HepG2 (cell line): Measurements from ENCODE around the gene CNOT2. TPM values are rescaled to one million over a fixed set of nuclear protein-coding genes. Genes with fewer than 3 reads are reported as not detected.

ENCODE experiments used
- ATAC-seq: fragments of 200-7000 bp; cut with Tn5 transposase; 3 replicates; pipeline ENCODE4 v1.9.1; 2020; ENCODE audit warnings: mild to moderate bottlenecking, moderate library complexity
- Bru-seq: library from RNA; stranded (reverse); fragments of 400-500 nt; gene quantifications from one replicate; lab custom pipeline; 2021; lab: Mats Ljungman, UMichigan
- BruChase-seq, 2 experiments: library from RNA; stranded (reverse); fragments of 400-500 nt; gene quantifications; one replicate each; lab custom pipeline; 2021; lab: Mats Ljungman, UMichigan
- BruUV-seq: library from RNA; stranded (reverse); fragments of 400-500 nt; replicated peaks from 2 replicates; lab custom pipeline; 2021; lab: Mats Ljungman, UMichigan
- CTCF ChIA-PET: fragments of 300-600 bp; formaldehyde crosslinking; extraction: SDS; loops from one replicate; lab custom pipeline; 2021; ENCODE audit warnings: low total read pairs, inconsistent platforms, low intra/inter-chr PET ratio; lab: Yijun Ruan, JAX
- POLR2A ChIA-PET: fragments of 350-600 bp; sonication (Branson Sonifier 250); formaldehyde crosslinking; loops from one replicate; lab custom pipeline; 2020; ENCODE audit warnings: antibody characterized with exemption, inconsistent platforms; lab: Yijun Ruan, JAX
- DNase-seq: peaks from one replicate; pipeline ENCODE4 v3.0.0-alpha.2; 2015; ENCODE audit warnings: low spot score
- FAIRE-seq: peaks from 3 replicates; lab custom pipeline; 2011; peaks lifted over from hg19 to GRCh38; lab: Jason Lieb, UNC
- H2AFZ ChIP-seq: one replicate; pipeline ENCODE4 v1.6.1; 2011; ENCODE audit warnings: low read length, inconsistent platforms
- H3K27ac ChIP-seq: fragments of 300-600 bp; 3 replicates; pipeline ENCODE4 v1.8.0; 2011; ENCODE audit warnings: mixed run types, mild to moderate bottlenecking, mixed read lengths, low read length, inconsistent platforms; ENCODE audit not compliant: insufficient read depth; ENCODE audit errors: extremely low read length
- H3K27me3 ChIP-seq, 2 experiments: fragments of 200-600 bp in 1 of 2; 2 replicates in 1 of 2; 3 replicates in 1 of 2; pipeline versions ENCODE4 v1.6.0 to v1.8.0; 2011; ENCODE audit warnings: low read length in 2 of 2, mild to moderate bottlenecking in 2 of 2, moderate library complexity in 2 of 2, inconsistent platforms in 1 of 2; ENCODE audit not compliant: insufficient read depth in 2 of 2, control insufficient read depth in 1 of 2
- H3K36me3 ChIP-seq, 2 experiments: fragments of 200-600 bp in 1 of 2; replicated peaks in 1 of 2; 2 replicates in 1 of 2; 3 replicates in 1 of 2; pipeline versions ENCODE4 v1.5.1 to v1.8.0; 2011; ENCODE audit warnings: low read length in 2 of 2, inconsistent platforms in 1 of 2; ENCODE audit not compliant: insufficient read depth in 2 of 2, control insufficient read depth in 1 of 2
- H3K4me1 ChIP-seq: 2 replicates; pipeline ENCODE4 v1.5.1; 2012; ENCODE audit warnings: low read length, inconsistent platforms; ENCODE audit not compliant: insufficient read depth
- H3K4me2 ChIP-seq: 2 replicates; pipeline ENCODE4 v1.6.0; 2011; ENCODE audit warnings: low read depth, low read length, inconsistent platforms
- H3K4me3 ChIP-seq, 3 experiments: fragments of 200-600 bp in 1 of 3; sonication (generic), shearing (Covaris generic) in 1 of 3; replicated peaks in 1 of 3; 2 replicates each; pipeline ENCODE4 v1.5.1; 2011 to 2016; ENCODE audit warnings: low read length in 3 of 3, inconsistent platforms in 2 of 3, low read depth in 2 of 3, mild to moderate bottlenecking in 2 of 3, control low read depth in 1 of 3, mixed read lengths in 1 of 3; ENCODE audit not compliant: insufficient read depth in 1 of 3
- H3K79me2 ChIP-seq: one replicate; pipeline ENCODE4 v1.6.1; 2011; ENCODE audit warnings: low read length, inconsistent platforms; ENCODE audit not compliant: insufficient read depth
- H3K9ac ChIP-seq: 2 replicates; pipeline ENCODE4 v1.6.0; 2011; ENCODE audit warnings: mild to moderate bottlenecking, low read depth, low read length, inconsistent platforms; ENCODE audit not compliant: insufficient read depth
- H3K9me3 ChIP-seq: 2 replicates; pipeline ENCODE4 v1.5.1; 2012; ENCODE audit warnings: mild to moderate bottlenecking, low read length
- H4K20me1 ChIP-seq: 2 replicates; pipeline ENCODE4 v1.6.0; 2011; ENCODE audit warnings: inconsistent platforms, mild to moderate bottlenecking, low read length, moderate library complexity; ENCODE audit not compliant: insufficient read depth
- BATF2 ChIP-seq: sonication (generic); formaldehyde crosslinking; IDR thresholded peaks from 2 replicates; pipeline ENCODE4 v1.8.0; 2022; ENCODE audit warnings: mild to moderate bottlenecking, missing genetic modification reagents, moderate library complexity
- DBP ChIP-seq: sonication (generic); formaldehyde crosslinking; IDR thresholded peaks from 2 replicates; pipeline ENCODE4 v1.4.0; 2020; ENCODE audit warnings: missing genetic modification reagents; ENCODE audit errors: not compliant biosample characterization
- KDM1A ChIP-seq: IDR thresholded peaks from 2 replicates; pipeline ENCODE4 v1.6.1; 2016; ENCODE audit warnings: missing compliant biosample characterization
- MIXL1 ChIP-seq: IDR thresholded peaks from 2 replicates; pipeline ENCODE4 v1.6.1; 2016
- PCBP1 ChIP-seq: fragments of 200-400 bp; formaldehyde crosslinking; IDR thresholded peaks from 2 replicates; pipeline ENCODE4 v1.6.1; 2017; ENCODE audit warnings: mild to moderate bottlenecking, low read depth, low read length, borderline replicate concordance
- SNRNP70 ChIP-seq: fragments of 200-400 bp; formaldehyde crosslinking; IDR thresholded peaks from 2 replicates; pipeline ENCODE4 v1.6.1; 2017; ENCODE audit warnings: mild to moderate bottlenecking, low read depth, low read length, moderate library complexity
- SP1 ChIP-seq, 2 experiments: fragments of 450-650 bp in 1 of 2; sonication (generic) in 1 of 2; formaldehyde crosslinking in 1 of 2; IDR thresholded peaks; 2 replicates each; pipeline versions ENCODE4 v1.4.0 to v1.6.1; 2016 to 2020; ENCODE audit warnings: missing genetic modification reagents in 1 of 2
- SP5 ChIP-seq: IDR thresholded peaks from 2 replicates; pipeline ENCODE4 v1.6.1; 2016; ENCODE audit warnings: low read depth, borderline replicate concordance
- ZBTB14 ChIP-seq: sonication (generic); formaldehyde crosslinking; IDR thresholded peaks from 2 replicates; pipeline ENCODE4 v1.4.0; 2020; ENCODE audit warnings: missing genetic modification reagents
- ZNF17 ChIP-seq: sonication (generic); formaldehyde crosslinking; IDR thresholded peaks from 2 replicates; pipeline ENCODE4 v1.5.0; 2020; ENCODE audit warnings: mild to moderate bottlenecking, missing genetic modification reagents
- ZNF530 ChIP-seq: sonication (generic); formaldehyde crosslinking; IDR thresholded peaks from 2 replicates; pipeline ENCODE4 v1.5.0; 2020; ENCODE audit warnings: low read depth, mild to moderate bottlenecking, missing genetic modification reagents
- ZNF547 ChIP-seq: sonication (generic); formaldehyde crosslinking; IDR thresholded peaks from 2 replicates; pipeline ENCODE4 v1.5.1; 2020; ENCODE audit warnings: mild to moderate bottlenecking, missing genetic modification reagents
- ZNF552 ChIP-seq: sonication (generic); formaldehyde crosslinking; IDR thresholded peaks from 2 replicates; pipeline ENCODE4 v1.9.0; 2022; ENCODE audit warnings: missing genetic modification reagents, mild to moderate bottlenecking, borderline replicate concordance
- WGBS: methylation state at CpG from one replicate; pipeline ENCODE4 v1.1.6; 2017; ENCODE audit warnings: low lambda C conversion rate; 5-methylcytosine and 5-hydroxymethylcytosine counted together
- in situ Hi-C: cut with HindIII; loops from 2 replicates; pipeline ENCODE4 v1.10.0; 2017; ENCODE audit warnings: low pct_unique_long_range_greater_than_20kb; ENCODE audit not compliant: extremely low pct_ligation_motif_present
- intact Hi-C: fragments of 100-400 bp; cut with micrococcal nuclease; formaldehyde crosslinking; loops from one replicate; pipeline ENCODE4 v1.10.0; 2022; ENCODE audit not compliant: unreplicated experiment
- long read RNA-seq, 2 experiments: library from RNA in 1 of 2; library from polyadenylated mRNA in 1 of 2; stranded (forward) in 1 of 2; unstranded in 1 of 2; transcript quantifications; one replicate each; pipeline ENCODE4 v2.0.0, GENCODE V29; 2019 to 2022
- polyA minus RNA-seq, 3 experiments: library from RNA; depleted of rRNA, polyadenylated mRNA; stranded (reverse); fragments of >200 nt; gene quantifications; 2 replicates each; pipeline ENCODE4 v1.2.3, GENCODE V29; 2011; ENCODE audit warnings: low replicate concordance in 1 of 3
- polyA plus RNA-seq, 8 experiments: library from polyadenylated mRNA; depleted of rRNA in 3 of 8; stranded (reverse) in 7 of 8; unstranded in 1 of 8; fragments of >200 nt; fragmentation: Illumina TruSeq in 4 of 8; extraction: Trizol in 4 of 8; gene quantifications; 2 replicates each; pipeline versions ENCODE4 v1.2.1 to v1.2.3, GENCODE V29; 2011 to 2016; ENCODE audit warnings: low read depth in 4 of 8, missing spikeins in 1 of 8, mixed read lengths in 1 of 8; ENCODE audit not compliant: insufficient read depth in 1 of 8
- total RNA-seq, 5 experiments: library from RNA; depleted of rRNA; stranded (reverse); fragments of >200 nt; fragmentation: Illumina TruSeq; extraction: Trizol; gene quantifications; 2 replicates each; pipeline ENCODE4 v1.2.3, GENCODE V29; 2016; ENCODE audit warnings: low read depth in 1 of 5

Gene CNOT2
- total RNA-seq (2016; rRNA removed; fragmentation: Illumina TruSeq; extraction: Trizol): 76.6 and 82.7 TPM in 2 replicates
- total RNA-seq (2016; cell fraction: cytosol; rRNA removed; fragmentation: Illumina TruSeq; extraction: Trizol; ENCODE audit: low read depth): 68.2 and 72.3 TPM in 2 replicates
- total RNA-seq (2016; cell fraction: insoluble cytoplasmic fraction; rRNA removed; fragmentation: Illumina TruSeq; extraction: Trizol): 73.9 and 86.8 TPM in 2 replicates
- total RNA-seq (2016; cell fraction: membrane; rRNA removed; fragmentation: Illumina TruSeq; extraction: Trizol): 53.9 and 58.2 TPM in 2 replicates
- total RNA-seq (2016; cell fraction: nucleus; rRNA removed; fragmentation: Illumina TruSeq; extraction: Trizol): 158 and 184 TPM in 2 replicates
- polyA plus RNA-seq (2011; rRNA removed): 51.3 and 54.5 TPM in 2 replicates
- 34.0 and 55.3 TPM in 2 replicates for polyA plus RNA-seq (2011; cell fraction: cytosol; rRNA removed)
- 73.3 and 75.6 TPM in 2 replicates for polyA plus RNA-seq (2011; cell fraction: nucleus; rRNA removed)
- polyA plus RNA-seq (2012): 37.1 and 45.5 TPM in 2 replicates
- polyA plus RNA-seq (2016; cell fraction: cytosol; fragmentation: Illumina TruSeq; extraction: Trizol; ENCODE audit: low read depth): 6.4 and 7.3 TPM in 2 replicates
- polyA plus RNA-seq (2016; cell fraction: insoluble cytoplasmic fraction; fragmentation: Illumina TruSeq; extraction: Trizol; ENCODE audit: low read depth): 72.4 and 73.7 TPM in 2 replicates
- polyA plus RNA-seq (2016; cell fraction: membrane; fragmentation: Illumina TruSeq; extraction: Trizol; ENCODE audit: low read depth): 14.7 and 15.8 TPM in 2 replicates
- polyA plus RNA-seq (2016; cell fraction: nucleus; fragmentation: Illumina TruSeq; extraction: Trizol; ENCODE audit: insufficient read depth, low read depth): 59.6 and 63.3 TPM in 2 replicates
- 68.0 and 94.3 TPM in 2 replicates for polyA minus RNA-seq (2011; rRNA and poly(A)+ RNA removed; ENCODE audit: low replicate concordance)
- 42.0 and 45.0 TPM in 2 replicates for polyA minus RNA-seq (2011; cell fraction: cytosol; rRNA and poly(A)+ RNA removed)
- polyA minus RNA-seq (2011; cell fraction: nucleus; rRNA and poly(A)+ RNA removed): 432 and 509 TPM in 2 replicates
- percentile 95 among the genes with signal in this experiment for Bru-seq, nascent RNA
- percentile 78 among the genes with signal in this experiment for BruChase-seq, experiment 1, labeled RNA remaining after a 6-hour chase
- percentile 88 among the genes with signal in this experiment for BruChase-seq, experiment 2, labeled RNA remaining after a 2-hour chase
- long read RNA-seq, experiment 1, full-length matches to known transcripts: 42 of 82 reads
- long read RNA-seq, experiment 1, partial matches to known transcripts: 16 of 82 reads
- long read RNA-seq, experiment 1, other reads (novel, unspliced or antisense): 24 of 82 reads
- long read RNA-seq, experiment 2, transcript CNOT2-201 (16 exons, 3,282 nt): major isoform, 9 of 67 reads
- long read RNA-seq, experiment 2, partial matches to known transcripts: 16 of 67 reads
- long read RNA-seq, experiment 2, other reads (novel, unspliced or antisense): 40 of 67 reads

GRCh38 chr12:70242695-70243509 is at the start of gene CNOT2:
Gene CNOT2 (plus strand): TSS chr12:70243433. CDS start chr12:70278227, 34,794 bp downstream.
- H3K4me1 ChIP-seq: peaks cover 43% of the 10 kb centered on the region
- intact Hi-C loops (loop anchor here (2.0 to 10.0 kb wide), 4 partner anchors 28 to 341 kb away; partner anchors contain the start of gene KCNMB4), in situ Hi-C loops (loop anchor here (5.0 kb wide), 1 partner anchor 124 kb away; the partner anchor contains the start of gene KCNMB4)
- POLR2A ChIA-PET: interaction anchor here (0.6 to 2.0 kb wide), 5 partner anchors 12 to 179 kb away, joined by 4 to 7 read pairs (median 5); no protein-coding TSS in a partner anchor
- BruUV-seq: TSS peak; percentile 62
- H4K20me1 ChIP-seq: peaks cover 30% of the 10 kb centered on the region
- H3K9me3 ChIP-seq: no peaks in the 10 kb centered on the region
- H3K36me3 ChIP-seq: peaks cover 0 to 12% of the 10 kb centered on the region in 2 experiments; a peak in 1 of 5 replicates
- H2AFZ ChIP-seq: peak within 1 kb of the TSS; percentile 20
- FAIRE-seq: no peak
- H3K9ac ChIP-seq: peak within 1 kb of the TSS; percentile 92
- H3K79me2 ChIP-seq: peaks cover 57% of the 10 kb centered on the region
- peak within 1 kb of the TSS; percentile 98 for H3K27ac ChIP-seq
- peak; percentile 89 for ATAC-seq
- 0% methylated on average over 24 of the region's 64 CpGs for WGBS
- peak within 1 kb of the TSS; percentile 91 to 97 (median 91) for H3K4me3 ChIP-seq
- CTCF ChIA-PET: no interaction called here
- H3K4me2 ChIP-seq: peak within 1 kb of the TSS; percentile 79
- peak; percentile 85 for DNase-seq
- no peaks in the 10 kb centered on the region; a peak in 1 of 5 replicates for H3K27me3 ChIP-seq
- TF ChIP-seq PCBP1 (0 out of 2 replicates have a peak, but pooled peaks have one; percentile 73), ZNF530 (CRISPR knock-in tag) (no peak), MIXL1 (CRISPR knock-in tag) (0 out of 2 replicates have a peak, but pooled peaks have one; percentile 1), BATF2 (CRISPR knock-in tag) (peak; percentile 58; the same call in 1 of the 2 replicates), SP1 (IDR thresholded peaks at IDR 0.05) (no peak), SP1 (CRISPR knock-in tag; IDR thresholded peaks at IDR 0.05) (no peak), ZBTB14 (CRISPR knock-in tag) (peak; percentile 33), ZNF547 (CRISPR knock-in tag) (peak; percentile 84), SP5 (CRISPR knock-in tag) (0 out of 2 replicates have a peak, but pooled peaks have one; percentile 27), KDM1A (CRISPR knock-in tag) (no peak), SNRNP70 (no peak), ZNF17 (no peak), DBP (no peak), ZNF552 (0 out of 2 replicates have a peak, but pooled peaks have one; percentile 14)
